ENCODE measurements around the gene NFIC. TPM values are rescaled to one million over a fixed set of nuclear protein-coding genes. Genes with fewer than 3 reads are reported as not detected.

The NFIC gene
- total RNA-seq, 1 experiment from 2014 or later = 56.3 TPM

DNA sequence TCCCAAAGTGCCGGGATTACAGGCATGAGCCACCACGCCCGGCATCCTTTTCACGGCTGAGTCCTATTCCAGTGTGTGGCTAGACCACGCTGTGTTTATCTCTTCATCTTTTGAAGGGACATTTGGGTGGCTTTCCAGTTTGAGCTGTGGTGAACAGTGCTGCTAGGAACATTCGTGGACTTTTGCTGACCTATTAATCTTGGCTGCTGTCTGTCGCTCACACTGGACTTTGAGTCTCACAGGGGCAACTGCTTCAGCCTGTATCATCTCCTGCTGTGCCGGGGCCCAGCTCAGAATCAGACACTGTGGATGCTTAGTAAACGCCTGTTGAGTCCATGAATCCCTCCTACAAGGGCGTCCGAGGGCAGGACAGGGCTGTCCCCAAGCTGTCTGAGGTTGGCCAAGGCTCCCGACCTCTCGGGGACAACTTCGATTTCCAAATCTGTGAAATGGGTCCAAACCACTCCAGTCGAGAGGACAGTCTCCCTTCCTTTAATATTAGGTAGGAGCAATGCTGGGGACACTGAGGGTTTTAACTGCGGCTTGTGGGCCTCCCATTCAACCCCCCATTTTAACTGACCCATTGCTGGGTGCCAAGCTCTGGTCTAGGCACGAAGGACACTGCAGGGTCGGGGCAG is 65.5 kb downstream of the NFIC start:
- H3K9me3 Mint-ChIP-seq (ENCODE audit: low read depth, unreplicated experiment) = no peaks in the 10 kb centered on the region
- peaks cover 24% of the 10 kb centered on the region for H3K36me3 Mint-ChIP-seq (ENCODE audit: insufficient read depth, unreplicated experiment)
- no peak for DNase-seq
- no peak for TF ChIP-seq CTCF (IDR thresholded peaks at IDR 0.05; ENCODE audit: unreplicated experiment)
- H3K4me1 Mint-ChIP-seq (ENCODE audit: low read depth, unreplicated experiment) = no peaks in the 10 kb centered on the region
- H3K4me3 Mint-ChIP-seq (ENCODE audit: low read depth, unreplicated experiment) = no peak overlapping the region
- H3K27ac Mint-ChIP-seq (ENCODE audit: unreplicated experiment) = no peak overlapping the region
- intact Hi-C loops (cut with micrococcal nuclease; ENCODE audit: unreplicated experiment) = no loop called here
- BruUV-seq (replicated peaks) = no TSS peak
- no peaks in the 10 kb centered on the region for H3K27me3 Mint-ChIP-seq (ENCODE audit: unreplicated experiment)
- CTCF ChIA-PET = interaction anchor here (0.6 to 0.9 kb wide), 2 partner anchors 156 to 1064 kb away, joined by 3 to 11 read pairs; no protein-coding TSS in a partner anchor

GRCh38 chr19:3433313-3433712 is 66.9 kb downstream of the NFIC start:
- TF ChIP-seq CTCF (IDR thresholded peaks at IDR 0.05; ENCODE audit: unreplicated experiment) = no peak
- intact Hi-C loops (cut with micrococcal nuclease; ENCODE audit: unreplicated experiment) = no loop called here
- peaks cover 18% of the 10 kb centered on the region for H3K36me3 Mint-ChIP-seq (ENCODE audit: insufficient read depth, unreplicated experiment)
- no peak for DNase-seq
- H3K4me3 Mint-ChIP-seq (ENCODE audit: low read depth, unreplicated experiment) = no peak overlapping the region
- CTCF ChIA-PET = no interaction called here
- no peaks in the 10 kb centered on the region for H3K9me3 Mint-ChIP-seq (ENCODE audit: low read depth, unreplicated experiment)
- no peaks in the 10 kb centered on the region for H3K27me3 Mint-ChIP-seq (ENCODE audit: unreplicated experiment)
- H3K4me1 Mint-ChIP-seq (ENCODE audit: low read depth, unreplicated experiment) = no peaks in the 10 kb centered on the region
- no peak overlapping the region for H3K27ac Mint-ChIP-seq (ENCODE audit: unreplicated experiment)
- BruUV-seq (replicated peaks) = no TSS peak

GRCh38 chr19:3433805-3434540 is 67.6 kb downstream of the NFIC start:
- intact Hi-C loops (cut with micrococcal nuclease; ENCODE audit: unreplicated experiment) = no loop called here
- Mint-ChIP-seq H3K27me3 (ENCODE audit: unreplicated experiment) (no peaks in the 10 kb centered on the region), H3K9me3 (ENCODE audit: low read depth, unreplicated experiment) (no peaks in the 10 kb centered on the region), H3K4me3 (ENCODE audit: low read depth, unreplicated experiment) (peak overlapping the region; percentile 67), H3K27ac (ENCODE audit: unreplicated experiment) (no peak overlapping the region), H3K36me3 (ENCODE audit: insufficient read depth, unreplicated experiment) (peaks cover 18% of the 10 kb centered on the region), H3K4me1 (ENCODE audit: low read depth, unreplicated experiment) (no peaks in the 10 kb centered on the region)
- no peak for DNase-seq
- no peak for TF ChIP-seq CTCF (IDR thresholded peaks at IDR 0.05; ENCODE audit: unreplicated experiment)
- CTCF ChIA-PET = no interaction called here
- BruUV-seq (replicated peaks) = no TSS peak

- TF ChIP-seq CTCF (IDR thresholded peaks at IDR 0.05; ENCODE audit: unreplicated experiment) = no peak
- no peaks in the 10 kb centered on the region for H3K9me3 Mint-ChIP-seq (ENCODE audit: low read depth, unreplicated experiment)
- peaks cover 18% of the 10 kb centered on the region for H3K36me3 Mint-ChIP-seq (ENCODE audit: insufficient read depth, unreplicated experiment)
- H3K4me3 Mint-ChIP-seq (ENCODE audit: low read depth, unreplicated experiment) = peak overlapping the region; percentile 67
- CTCF ChIA-PET = interaction anchor here (0.6 kb wide), 1 partner anchor 130 kb away, joined by 3 read pairs; no protein-coding TSS in a partner anchor
- H3K27ac Mint-ChIP-seq (ENCODE audit: unreplicated experiment) = peak overlapping the region; percentile 40
- H3K4me1 Mint-ChIP-seq (ENCODE audit: low read depth, unreplicated experiment) = no peaks in the 10 kb centered on the region
- BruUV-seq (replicated peaks) = no TSS peak
- intact Hi-C loops (cut with micrococcal nuclease; ENCODE audit: unreplicated experiment) = no loop called here
- H3K27me3 Mint-ChIP-seq (ENCODE audit: unreplicated experiment) = no peaks in the 10 kb centered on the region
- peak; percentile 93 for DNase-seq
Measured at GRCh38 chr19:3434630-3435553, 68.5 kb downstream of the NFIC start.

Measured in Calu3 (cell line).